Aorta (tissue), 5 donors: ENCODE measurements around the gene HOXB2. TPM values are rescaled to one million over a fixed set of nuclear protein-coding genes. Genes with fewer than 3 reads are reported as not detected.

Experiments used
- ATAC-seq: fragments of 200-7000 bp; cut with Tn5 transposase; one replicate; pipeline ENCODE4 v1.9.1; 2022; ENCODE audit warnings: moderate library complexity; ENCODE audit not compliant: low FRiP score
- DNase-seq, 2 donors: peaks; one replicate each; pipeline ENCODE4 v3.0.0-alpha.2; 2020
- H3K27ac ChIP-seq, 2 donors: one replicate each; pipeline ENCODE4 v1.5.1; 2013; ENCODE audit warnings: low read length in 2 of 2, mild to moderate bottlenecking in 2 of 2, moderate library complexity in 2 of 2, control low read depth in 1 of 2, inconsistent platforms in 1 of 2, low read depth in 1 of 2
- H3K27me3 ChIP-seq, 2 donors: one replicate each; pipeline ENCODE4 v1.6.1; 2013; ENCODE audit warnings: control low read depth in 1 of 2, low read length in 1 of 2, mild to moderate bottlenecking in 1 of 2, moderate library complexity in 1 of 2; ENCODE audit not compliant: insufficient read depth in 2 of 2, control insufficient read depth in 1 of 2
- H3K36me3 ChIP-seq, 2 donors: one replicate each; pipeline ENCODE4 v1.6.1; 2013; ENCODE audit warnings: control low read depth in 1 of 2, low read length in 1 of 2, mild to moderate bottlenecking in 1 of 2; ENCODE audit not compliant: insufficient read depth in 2 of 2, control insufficient read depth in 1 of 2
- H3K4me1 ChIP-seq, 2 donors: one replicate each; pipeline ENCODE4 v1.6.1; 2013; ENCODE audit warnings: low read length in 2 of 2, control low read depth in 1 of 2, mild to moderate bottlenecking in 1 of 2, moderate library complexity in 1 of 2; ENCODE audit not compliant: insufficient read depth in 2 of 2, control insufficient read depth in 1 of 2
- H3K4me3 ChIP-seq, 2 donors: one replicate each; pipeline ENCODE4 v1.5.1; 2013; ENCODE audit warnings: low read length in 2 of 2, control low read depth in 1 of 2, mild to moderate bottlenecking in 1 of 2
- H3K9me3 ChIP-seq: one replicate; pipeline ENCODE4 v1.6.1; 2013; ENCODE audit warnings: mild to moderate bottlenecking, low read length; ENCODE audit not compliant: control insufficient read depth
- WGBS, 2 donors: extraction: QIAGEN DNeasy Blood & Tissue Kit; methylation state at CpG; one replicate each; pipeline ENCODE4 v1.1.7; 2013; 5-methylcytosine and 5-hydroxymethylcytosine counted together
- intact Hi-C, 2 donors: fragments of 100-400 bp; cut with DNase I; formaldehyde crosslinking; loops; one replicate each; pipeline versions ENCODE4 v1.14.2 to v1.15.0; 2022
- polyA plus RNA-seq, 2 donors: library from polyadenylated mRNA; stranded (reverse); fragments of 200-250 nt; gene quantifications; one replicate each; pipeline ENCODE4 v1.2.3, GENCODE V29; 2013
- total RNA-seq, 2 donors: library from RNA; stranded (reverse); fragmentation: NEBNext Ultra II Directional; extraction: Animal tissue kit (Norgen Biotek cat#: 25700); gene quantifications; one replicate each; pipeline ENCODE4 v1.2.1, GENCODE V29; 2021
- donor health status: healthy with polysubstance abuse.
- donor health status: Bipolar disorder and iron deficiency.
- donor health status: DM: no; HTN: no; CAD: no.
- donor health status: DM: no; HTN: no; CAD: no.
- donor health status: DM: yes; HTN: yes; CAD: no.

Gene HOXB2
- total and polyA plus RNA-seq, 4 donors: 7.6 to 61.0 (median 31.2) TPM

DNA sequence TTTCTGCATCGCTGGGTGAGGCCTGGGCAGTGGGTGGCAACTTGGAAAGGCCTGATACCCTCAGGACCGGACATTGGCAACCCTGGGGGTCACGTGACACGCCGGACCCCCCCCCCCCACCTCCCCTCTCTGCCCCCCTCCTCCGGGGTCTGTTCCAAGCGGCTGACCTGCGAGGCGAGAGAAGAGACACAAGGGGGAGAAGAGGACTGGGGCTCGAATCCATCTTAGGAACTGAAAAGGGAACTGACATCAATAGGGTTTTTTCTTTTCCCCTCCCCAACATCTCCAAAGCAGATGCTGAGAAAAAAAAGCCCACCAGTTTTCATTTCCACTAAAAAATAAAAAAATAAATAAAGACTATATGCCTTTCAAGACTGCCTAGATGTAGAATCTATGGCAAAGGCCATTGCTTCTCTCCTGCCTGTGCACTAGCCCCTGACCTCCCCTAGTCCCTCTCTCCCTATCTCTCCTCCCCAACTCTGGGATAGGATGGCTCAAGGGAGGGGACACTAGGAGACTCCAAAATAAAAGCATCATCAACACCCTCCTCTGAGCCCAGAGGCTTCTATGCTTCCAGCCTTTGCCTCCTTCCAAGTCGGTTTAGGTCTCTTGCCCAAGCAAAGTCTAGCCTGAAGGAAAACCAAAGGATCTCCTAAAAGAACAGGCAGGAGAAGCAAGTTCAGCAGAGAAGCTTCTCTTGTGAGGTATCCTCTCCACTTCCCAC is 7.7 kb upstream of the HOXB2 start:
- intact Hi-C loops: no loop called here
- DNase-seq: no peak
- Histone ChIP-seq H3K4me3 (no peak overlapping the region), H3K4me1 (no peaks in the 10 kb centered on the region), H3K36me3 (no peaks in the 10 kb centered on the region), H3K9me3 (no peaks in the 10 kb centered on the region), H3K27me3 (no peaks in the 10 kb centered on the region), H3K27ac (no peak overlapping the region)
- peak; percentile 44 for ATAC-seq
- 29 to 46% methylated on average over 8 to 11 of the region's 11 CpGs for whole genome bisulfite sequencing, 2 donors

DNA sequence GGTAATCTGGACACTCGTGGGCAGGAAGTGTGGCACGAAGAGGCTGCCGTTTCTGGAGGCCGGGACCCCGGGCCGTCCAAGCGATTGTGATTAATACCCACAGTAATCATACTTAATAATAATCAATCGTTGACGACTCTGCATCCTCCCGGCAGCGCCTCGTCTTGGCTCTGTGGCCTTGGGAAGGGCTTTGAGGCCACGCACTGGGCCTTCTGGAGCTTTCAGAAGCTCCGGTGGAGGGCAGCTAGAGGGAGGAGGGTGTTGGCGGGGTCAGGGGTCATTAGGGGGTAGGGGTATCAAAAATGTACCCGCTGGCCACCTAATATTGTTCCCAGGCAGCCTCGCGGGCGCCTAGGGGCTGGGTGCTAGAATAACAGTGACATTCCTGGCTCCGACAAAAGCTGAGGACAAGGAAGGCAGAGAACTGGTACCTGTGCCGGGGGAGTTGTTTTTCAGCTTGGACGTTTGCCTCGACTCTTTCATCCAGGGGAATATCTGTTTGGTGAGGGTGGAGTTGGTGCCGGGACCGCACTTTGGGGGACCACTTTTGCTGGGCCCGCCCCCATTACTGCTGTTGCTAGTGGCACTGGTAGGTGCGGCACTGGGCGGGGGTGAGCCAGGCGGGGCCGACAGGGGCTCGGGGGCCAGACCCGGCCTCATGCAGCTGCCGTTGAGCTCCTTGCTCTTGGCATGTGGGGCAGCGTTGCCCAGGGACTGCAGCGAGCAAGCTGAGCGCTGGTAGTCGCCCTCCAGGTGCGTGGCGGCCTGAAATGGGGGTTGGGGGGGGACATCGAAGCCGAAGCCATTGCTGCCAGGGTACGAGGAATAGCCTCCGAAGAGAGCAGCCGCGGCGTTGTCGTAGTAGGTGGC is 6.9 kb upstream of the HOXB2 start:
- DNase-seq (peak in 1 of 2 donors; percentile 76), ATAC-seq (no peak)
- WGBS, 2 donors: 72 to 79% methylated on average over 47 of the region's 47 CpGs
- no peaks in the 10 kb centered on the region for H3K4me1 ChIP-seq
- intact Hi-C loops: no loop called here
- H3K4me3 ChIP-seq: no peak overlapping the region
- no peaks in the 10 kb centered on the region for H3K9me3 ChIP-seq
- H3K27me3 ChIP-seq: no peaks in the 10 kb centered on the region
- no peaks in the 10 kb centered on the region for H3K36me3 ChIP-seq
- no peak overlapping the region for H3K27ac ChIP-seq

DNA sequence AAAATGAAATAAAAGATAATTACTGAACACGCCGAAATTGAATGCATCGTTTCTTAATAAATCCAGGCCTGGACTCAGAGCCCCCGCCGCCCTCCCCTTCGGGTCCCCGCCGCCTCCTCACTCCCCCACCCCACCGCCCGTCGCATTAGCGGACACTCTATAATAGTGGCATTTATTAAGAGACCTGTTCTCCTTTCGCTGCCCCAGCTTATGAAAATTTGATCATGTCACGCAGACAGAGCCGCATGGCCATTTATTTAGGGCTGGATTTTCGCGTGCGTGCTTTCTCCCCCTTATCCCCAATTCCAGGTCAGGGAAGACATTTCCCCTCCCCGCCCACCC is 6.3 kb upstream of the HOXB2 start:
- Histone ChIP-seq H3K27me3 (no peaks in the 10 kb centered on the region), H3K4me1 (no peaks in the 10 kb centered on the region), H3K9me3 (no peaks in the 10 kb centered on the region), H3K36me3 (no peaks in the 10 kb centered on the region), H3K4me3 (no peak overlapping the region), H3K27ac (no peak overlapping the region)
- ATAC-seq: no peak
- no peak for DNase-seq
- intact Hi-C loops: no loop called here
- 86 to 91% methylated on average over 19 of the region's 19 CpGs for WGBS, 2 donors

DNA sequence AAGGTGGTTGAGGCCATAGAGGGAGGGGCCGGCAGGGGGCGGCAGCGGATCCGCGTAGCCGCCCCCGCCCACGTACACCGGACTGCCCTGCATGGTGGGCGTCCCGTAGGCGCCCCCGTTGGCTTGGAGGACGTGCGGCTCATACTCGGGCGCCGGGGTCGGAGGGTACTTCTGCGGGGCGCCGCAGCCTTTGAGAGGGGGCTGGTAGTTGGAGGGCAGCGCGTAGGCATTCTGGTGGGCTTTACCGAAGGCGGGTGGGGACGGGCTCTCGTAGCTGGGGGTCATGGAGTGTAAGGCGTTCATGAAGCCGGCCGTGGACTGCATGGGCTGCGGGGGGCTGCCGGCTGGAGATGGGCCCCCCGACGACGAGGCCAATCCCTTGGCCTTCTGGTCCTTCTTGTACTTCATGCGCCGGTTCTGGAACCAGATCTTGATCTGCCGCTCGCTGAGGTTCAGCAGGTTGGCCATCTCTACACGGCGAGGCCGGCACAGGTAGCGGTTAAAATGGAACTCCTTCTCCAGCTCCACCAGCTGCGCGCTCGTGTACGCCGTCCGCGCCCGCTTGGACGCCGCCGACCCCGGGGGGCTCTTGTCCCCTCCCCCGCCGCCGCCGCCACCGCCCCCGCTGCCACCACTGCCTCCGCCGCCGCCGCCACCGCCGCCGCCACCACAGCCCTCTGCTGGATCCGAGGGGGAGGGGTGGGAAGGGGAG is 5.7 kb upstream of the HOXB2 start:
- Histone ChIP-seq H3K4me3 (no peak overlapping the region), H3K36me3 (no peaks in the 10 kb centered on the region), H3K27ac (no peak overlapping the region), H3K4me1 (no peaks in the 10 kb centered on the region), H3K27me3 (no peaks in the 10 kb centered on the region), H3K9me3 (no peaks in the 10 kb centered on the region)
- peak in 1 of 2 donors; percentile 79 for DNase-seq
- WGBS, 2 donors: 67 to 71% methylated on average over 70 of the region's 70 CpGs
- intact Hi-C loops: no loop called here
- ATAC-seq: no peak

DNA sequence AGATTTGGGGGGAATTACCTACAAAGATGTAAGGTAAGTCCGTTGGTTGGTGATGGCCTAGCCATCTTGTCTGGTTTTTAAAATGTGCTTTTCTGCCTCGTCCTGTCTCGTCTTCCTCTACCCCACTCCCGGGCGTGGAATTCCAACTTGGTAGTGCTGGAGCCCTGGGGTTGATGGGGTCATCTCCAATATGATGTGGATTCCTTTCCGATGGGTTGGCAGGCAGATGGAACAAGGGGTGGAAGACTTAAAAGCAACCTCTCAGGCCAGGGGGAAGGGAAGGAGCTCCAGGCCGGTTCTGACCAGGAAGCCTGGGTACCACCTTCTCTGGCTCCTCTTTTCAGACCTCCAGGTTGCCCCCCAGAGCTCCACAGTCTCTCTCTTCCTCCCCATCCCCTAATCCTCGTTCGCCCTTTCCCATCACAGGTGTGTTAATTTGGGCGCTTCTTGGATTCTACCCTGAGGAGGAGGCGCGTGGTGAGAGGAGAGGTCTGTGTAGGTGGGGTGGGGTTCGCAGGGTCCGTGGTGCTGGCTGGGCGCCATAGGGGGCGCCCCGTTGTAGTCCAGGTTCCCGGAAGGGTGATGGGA is 5.1 kb upstream of the HOXB2 start:
- intact Hi-C loops: no loop called here
- no peak for DNase-seq
- H3K9me3 ChIP-seq: no peaks in the 10 kb centered on the region
- H3K27ac ChIP-seq: no peak overlapping the region
- H3K4me1 ChIP-seq: peaks cover 0 to 4% of the 10 kb centered on the region in 2 donors
- no peaks in the 10 kb centered on the region for H3K36me3 ChIP-seq
- WGBS, 2 donors: 69 to 76% methylated on average over 18 of the region's 18 CpGs
- no peaks in the 10 kb centered on the region for H3K27me3 ChIP-seq
- H3K4me3 ChIP-seq: no peak overlapping the region
- no peak for ATAC-seq

DNA sequence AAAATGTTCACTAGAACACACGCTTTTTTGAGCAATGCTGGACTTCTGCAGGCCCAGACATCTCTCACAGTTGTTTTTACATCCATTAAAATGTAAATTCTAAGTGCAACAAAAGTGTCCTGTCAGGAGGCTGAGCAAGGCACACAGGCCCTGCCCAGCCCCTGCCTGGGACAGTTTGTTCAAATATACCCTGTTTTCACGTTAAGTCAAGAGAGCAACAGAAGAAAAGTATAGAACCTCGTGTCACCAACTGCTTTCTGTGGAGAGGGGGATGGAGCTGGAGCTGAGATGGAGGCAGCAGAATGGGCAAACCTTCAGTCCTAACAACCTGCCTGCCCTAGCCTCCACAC is 4.3 kb upstream of the HOXB2 start:
- WGBS, 2 donors: 76 to 78% methylated on average over 3 of the region's 3 CpGs
- intact Hi-C loops: no loop called here
- no peak for ATAC-seq
- Histone ChIP-seq H3K27me3 (no peaks in the 10 kb centered on the region), H3K4me3 (no peak overlapping the region), H3K9me3 (no peaks in the 10 kb centered on the region), H3K4me1 (peaks cover 0 to 4% of the 10 kb centered on the region in 2 donors), H3K27ac (no peak overlapping the region), H3K36me3 (no peaks in the 10 kb centered on the region)
- no peak for DNase-seq

DNA sequence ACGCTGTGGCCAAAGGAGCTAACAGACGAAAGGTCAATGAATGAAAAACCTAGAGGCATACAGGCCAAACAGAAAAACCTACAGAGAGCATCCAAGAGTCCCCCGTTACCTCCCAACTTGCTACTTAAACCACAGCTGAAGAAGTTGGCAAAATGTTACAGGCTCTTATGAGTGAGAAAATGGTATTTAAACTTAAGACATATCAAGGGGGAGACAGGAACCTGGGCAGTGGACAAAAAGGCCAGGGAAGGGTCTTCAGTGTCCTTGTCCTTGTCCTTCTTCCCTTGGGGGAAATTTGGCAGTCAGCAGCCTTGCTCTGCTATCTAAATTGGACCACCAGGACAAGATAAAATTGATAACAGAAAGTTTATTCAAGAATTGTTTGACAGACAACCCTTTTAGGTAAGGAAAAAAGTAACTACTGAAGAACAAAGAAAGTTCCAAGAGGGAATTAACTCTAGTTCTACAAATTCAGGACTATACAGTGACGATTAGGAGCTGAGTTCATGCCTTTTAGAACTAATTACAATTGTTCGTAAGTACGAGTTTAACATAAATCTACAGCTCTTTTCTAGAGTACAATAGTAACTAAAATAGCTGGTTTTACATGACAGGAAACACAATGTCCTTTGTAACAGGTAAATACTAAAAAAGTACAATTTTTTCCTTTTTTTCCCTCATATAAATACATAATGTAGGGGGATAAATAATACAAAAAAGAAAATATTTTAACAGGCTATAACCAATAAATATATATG is 3.8 kb upstream of the HOXB2 start:
- 46 to 67% methylated on average over 6 of the region's 6 CpGs for WGBS, 2 donors
- no peak overlapping the region for H3K4me3 ChIP-seq
- ATAC-seq (no peak), DNase-seq (no peak)
- H3K27ac ChIP-seq: peak overlapping the region; percentile 38 to 50
- H3K27me3 ChIP-seq: no peaks in the 10 kb centered on the region
- H3K36me3 ChIP-seq: no peaks in the 10 kb centered on the region
- peaks cover 0 to 4% of the 10 kb centered on the region in 2 donors for H3K4me1 ChIP-seq
- intact Hi-C loops: no loop called here
- no peaks in the 10 kb centered on the region for H3K9me3 ChIP-seq
